OCI-LY7 (cell line): ENCODE results near the gene EMC9. TPM values are rescaled to one million over a fixed set of nuclear protein-coding genes. Genes with fewer than 3 reads are reported as not detected.

ENCODE experiments used
- BruUV-seq: library from RNA; stranded (reverse); fragments of 400-500 nt; replicated peaks from 2 replicates; lab custom pipeline; 2021; lab: Mats Ljungman, UMichigan
- CTCF ChIA-PET: fragments of 300-600 bp; sonication (Branson Sonifier 250); formaldehyde crosslinking; loops from one replicate; lab custom pipeline; 2022; ENCODE audit warnings: antibody characterized with exemption; ENCODE audit not compliant: unreplicated experiment; lab: Charles Lee
- POLR2A ChIA-PET: fragments of 300-600 bp; sonication (Branson Sonifier 250); formaldehyde crosslinking; loops from one replicate; lab custom pipeline; 2022; ENCODE audit warnings: antibody characterized with exemption; lab: Charles Lee
- DNase-seq: peaks from one replicate; pipeline ENCODE4 v3.0.0-alpha.2; 2015; ENCODE audit warnings: low spot score
- H2AFZ ChIP-seq: fragments of 200-600 bp; sonication (generic), shearing (Covaris generic); 2 replicates; pipeline ENCODE4 v1.6.1; 2014; ENCODE audit warnings: mild to moderate bottlenecking, antibody characterized with exemption, low read length, moderate library complexity
- H3K27ac ChIP-seq: fragments of 200-600 bp; sonication (generic); 2 replicates; pipeline ENCODE4 v1.5.1; 2014; ENCODE audit warnings: mixed run types, low read depth, mild to moderate bottlenecking, moderate library complexity, low read length, inconsistent platforms; ENCODE audit not compliant: poor library complexity, severe bottlenecking
- H3K36me3 ChIP-seq: fragments of 200-600 bp; sonication (generic); 2 replicates; pipeline ENCODE4 v1.6.1; 2014; ENCODE audit warnings: mild to moderate bottlenecking, antibody characterized with exemption, low read length, moderate library complexity, mixed read lengths; ENCODE audit not compliant: insufficient read depth
- H3K4me1 ChIP-seq: fragments of 200-600 bp; sonication (generic); 2 replicates; pipeline ENCODE4 v1.5.1; 2014; ENCODE audit warnings: mild to moderate bottlenecking, low read length; ENCODE audit not compliant: insufficient read depth, poor library complexity, severe bottlenecking
- H3K4me2 ChIP-seq: fragments of 200-600 bp; sonication (generic); 2 replicates; pipeline ENCODE4 v1.6.1; 2014; ENCODE audit warnings: mild to moderate bottlenecking, low read length
- H3K4me3 ChIP-seq: fragments of 200-600 bp; sonication (generic); 2 replicates; pipeline ENCODE4 v1.5.1; 2014; ENCODE audit warnings: mild to moderate bottlenecking, low read depth, low read length; ENCODE audit not compliant: poor library complexity, severe bottlenecking
- H3K79me2 ChIP-seq: fragments of 200-600 bp; sonication (generic); 2 replicates; pipeline ENCODE4 v1.6.1; 2016; ENCODE audit warnings: low read depth, mild to moderate bottlenecking, low read length, moderate library complexity, mixed read lengths; ENCODE audit not compliant: insufficient read depth
- H3K9me2 ChIP-seq: fragments of 200-600 bp; sonication (generic); 2 replicates; pipeline ENCODE4 v1.6.1; 2016; ENCODE audit warnings: mild to moderate bottlenecking, low read length, mixed read lengths; ENCODE audit not compliant: insufficient read depth
- H3K9me3 ChIP-seq: fragments of 200-600 bp; sonication (generic); 2 replicates; pipeline ENCODE4 v1.6.1; 2014; ENCODE audit warnings: mild to moderate bottlenecking, mixed run types, low read length, mixed read lengths
- H4K20me1 ChIP-seq: fragments of 200-600 bp; sonication (generic); 2 replicates; pipeline ENCODE4 v1.6.1; 2014; ENCODE audit warnings: mild to moderate bottlenecking, antibody characterized with exemption, low read length, moderate library complexity, mixed read lengths; ENCODE audit not compliant: insufficient read depth
- EZH2phosphoT487 ChIP-seq: fragments of 200-600 bp; sonication (generic); IDR thresholded peaks from 2 replicates; pipeline ENCODE4 v1.6.1; 2018; ENCODE audit warnings: low read depth, borderline replicate concordance, mild to moderate bottlenecking, mixed run types, antibody characterized with exemption, low read length, moderate library complexity, mixed read lengths
- intact Hi-C: fragments of 100-400 bp; cut with micrococcal nuclease; formaldehyde crosslinking; loops from one replicate; pipeline ENCODE4 v1.10.0; 2022; ENCODE audit not compliant: unreplicated experiment
- total RNA-seq, 2 experiments: library from RNA; depleted of rRNA in 1 of 2; stranded (reverse); fragments of >200 nt in 1 of 2; shearing (Covaris generic) in 1 of 2; gene quantifications; 2 replicates each; pipeline ENCODE4 v1.2.3, GENCODE V29; 2014 to 2022
- TF ChIP-seq, protein P1 (sequence below): fragments of 200-600 bp; sonication (generic); conservative IDR thresholded peaks from 2 replicates; pipeline ENCODE4 v1.5.1; 2014; ENCODE audit warnings: mild to moderate bottlenecking, antibody characterized with exemption, low read length, moderate library complexity, mixed read lengths

The EMC9 gene
- total RNA-seq, 2 experiments from 2014 or later, result 72.0 to 74.8 TPM

GRCh38 chr14:24150567-24150966 is 9.2 kb upstream of the EMC9 start:
- no TSS peak for BruUV-seq
- POLR2A ChIA-PET, result interaction anchor here (0.6 to 1.1 kb wide), 2 partner anchors 55 to 829 kb away, joined by 3 to 4 read pairs; partner anchors contain the start of gene PABPN1
- no peaks in the 10 kb centered on the region for H3K9me3 ChIP-seq
- no peaks in the 10 kb centered on the region for H4K20me1 ChIP-seq
- H3K9me2 ChIP-seq, result no peaks in the 10 kb centered on the region
- no peak overlapping the region for H3K4me3 ChIP-seq
- DNase-seq, result no peak
- intact Hi-C loops, result no loop called here
- H3K4me2 ChIP-seq, result no peak overlapping the region
- TF ChIP-seq, protein P1, sequence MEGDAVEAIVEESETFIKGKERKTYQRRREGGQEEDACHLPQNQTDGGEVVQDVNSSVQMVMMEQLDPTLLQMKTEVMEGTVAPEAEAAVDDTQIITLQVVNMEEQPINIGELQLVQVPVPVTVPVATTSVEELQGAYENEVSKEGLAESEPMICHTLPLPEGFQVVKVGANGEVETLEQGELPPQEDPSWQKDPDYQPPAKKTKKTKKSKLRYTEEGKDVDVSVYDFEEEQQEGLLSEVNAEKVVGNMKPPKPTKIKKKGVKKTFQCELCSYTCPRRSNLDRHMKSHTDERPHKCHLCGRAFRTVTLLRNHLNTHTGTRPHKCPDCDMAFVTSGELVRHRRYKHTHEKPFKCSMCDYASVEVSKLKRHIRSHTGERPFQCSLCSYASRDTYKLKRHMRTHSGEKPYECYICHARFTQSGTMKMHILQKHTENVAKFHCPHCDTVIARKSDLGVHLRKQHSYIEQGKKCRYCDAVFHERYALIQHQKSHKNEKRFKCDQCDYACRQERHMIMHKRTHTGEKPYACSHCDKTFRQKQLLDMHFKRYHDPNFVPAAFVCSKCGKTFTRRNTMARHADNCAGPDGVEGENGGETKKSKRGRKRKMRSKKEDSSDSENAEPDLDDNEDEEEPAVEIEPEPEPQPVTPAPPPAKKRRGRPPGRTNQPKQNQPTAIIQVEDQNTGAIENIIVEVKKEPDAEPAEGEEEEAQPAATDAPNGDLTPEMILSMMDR, result no peak
- TF ChIP-seq EZH2phosphoT487, result no peak
- H2AFZ ChIP-seq, result no peak overlapping the region
- H3K36me3 ChIP-seq, result peaks cover 51% of the 10 kb centered on the region
- peaks cover 11% of the 10 kb centered on the region for H3K4me1 ChIP-seq
- no peak overlapping the region for H3K27ac ChIP-seq
- CTCF ChIA-PET, result interaction anchor here (2.2 kb wide), 1 partner anchor 11 kb away, joined by 6 read pairs; the partner anchor contains the start of gene IRF9
- H3K79me2 ChIP-seq, result peaks cover 14% of the 10 kb centered on the region; the same call in 1 of the 2 replicates

GRCh38 chr14:24150061-24150460 is 8.7 kb upstream of the EMC9 start:
- H3K79me2 ChIP-seq, result peaks cover 19% of the 10 kb centered on the region; the same call in 1 of the 2 replicates
- TF ChIP-seq EZH2phosphoT487, result no peak
- TF ChIP-seq, protein P1, result no peak
- H3K9me2 ChIP-seq, result no peaks in the 10 kb centered on the region
- H4K20me1 ChIP-seq, result no peaks in the 10 kb centered on the region
- ChIA-PET POLR2A (interaction anchor here (1.1 kb wide), 1 partner anchor 55 kb away, joined by 3 read pairs; no protein-coding TSS in a partner anchor), CTCF (interaction anchor here (2.2 kb wide), 1 partner anchor 11 kb away, joined by 6 read pairs; the partner anchor contains the start of gene IRF9)
- H3K4me3 ChIP-seq, result no peak overlapping the region
- peaks cover 49% of the 10 kb centered on the region for H3K36me3 ChIP-seq
- DNase-seq, result no peak
- no TSS peak for BruUV-seq
- no peaks in the 10 kb centered on the region for H3K9me3 ChIP-seq
- H3K27ac ChIP-seq, result no peak overlapping the region
- no peak overlapping the region for H3K4me2 ChIP-seq
- intact Hi-C loops, result no loop called here
- H3K4me1 ChIP-seq, result peaks cover 16% of the 10 kb centered on the region
- no peak overlapping the region for H2AFZ ChIP-seq
